K562 (cell line): ENCODE results near the gene MYOG. TPM values are rescaled to one million over a fixed set of nuclear protein-coding genes. Genes with fewer than 3 reads are reported as not detected.

Experiments used
- ATAC-seq: fragments of 200-7000 bp; cut with Tn5 transposase; 3 replicates; pipeline ENCODE4 v1.9.1; 2020; ENCODE audit warnings: moderate library complexity
- BruUV-seq: library from RNA; stranded (reverse); fragments of 400-500 nt; replicated peaks from 2 replicates; lab custom pipeline; 2021; lab: Mats Ljungman, UMichigan
- CTCF ChIA-PET: fragments of 300-600 bp; formaldehyde crosslinking; extraction: SDS; loops from one replicate; lab custom pipeline; 2021; ENCODE audit warnings: low intra/inter-chr PET ratio; lab: Yijun Ruan, JAX
- POLR2A ChIA-PET: fragments of 300-600, 350-650 bp; sonication (Branson Sonifier 250); formaldehyde crosslinking; extraction: SDS; loops from one replicate; lab custom pipeline; 2021; ENCODE audit warnings: antibody characterized with exemption, inconsistent platforms; lab: Yijun Ruan, JAX
- DNase-seq, 4 experiments: peaks; one replicate each; pipeline versions ENCODE4 v3.0.0 to v3.0.0-alpha.2; 2011 to 2018; ENCODE audit warnings: low spot score in 3 of 4, mixed read lengths in 3 of 4; ENCODE audit errors: extremely low read depth in 1 of 4
- FAIRE-seq: peaks from 2 replicates; lab custom pipeline; 2011; peaks lifted over from hg19 to GRCh38; lab: Jason Lieb, UNC
- H2AFZ ChIP-seq: 2 replicates; pipeline ENCODE4 v1.6.0; 2011; ENCODE audit warnings: low read depth, low read length, control low read depth, inconsistent platforms
- H3K27ac ChIP-seq: fragments of 200-600 bp; 3 replicates; pipeline ENCODE4 v1.8.0; 2011; ENCODE audit warnings: low read depth, mild to moderate bottlenecking, control low read depth, inconsistent platforms, low read length, moderate library complexity, mixed read lengths; ENCODE audit errors: extremely low read depth
- H3K27me3 ChIP-seq, 2 experiments: fragments of 300-600 bp in 1 of 2; 2 replicates in 1 of 2; 3 replicates in 1 of 2; pipeline versions ENCODE4 v1.6.0 to v1.8.0; 2011; ENCODE audit warnings: inconsistent platforms in 2 of 2, low read length in 2 of 2, mild to moderate bottlenecking in 1 of 2, mixed read lengths in 1 of 2, moderate library complexity in 1 of 2; ENCODE audit not compliant: control insufficient read depth in 2 of 2, insufficient read depth in 2 of 2
- H3K36me3 ChIP-seq: fragments of 300-600 bp; 3 replicates; pipeline ENCODE4 v1.8.0; 2011; ENCODE audit warnings: mild to moderate bottlenecking, low read length, inconsistent platforms; ENCODE audit not compliant: control insufficient read depth, insufficient read depth
- H3K4me1 ChIP-seq, 2 experiments: fragments of 200-600 bp in 1 of 2; replicated peaks in 1 of 2; 2 replicates in 1 of 2; 3 replicates in 1 of 2; pipeline versions ENCODE4 v1.5.1 to v1.8.0; 2011; ENCODE audit warnings: inconsistent platforms in 2 of 2, low read length in 2 of 2, mild to moderate bottlenecking in 1 of 2, mixed read lengths in 1 of 2, moderate library complexity in 1 of 2; ENCODE audit not compliant: control insufficient read depth in 2 of 2, insufficient read depth in 2 of 2
- H3K4me2 ChIP-seq: 2 replicates; pipeline ENCODE4 v1.6.1; 2011; ENCODE audit warnings: low read length, control low read depth, inconsistent platforms, mixed read lengths; ENCODE audit not compliant: insufficient read depth
- H3K4me3 ChIP-seq: fragments of 200-600 bp; sonication (generic), shearing (Covaris generic); 2 replicates; pipeline ENCODE4 v1.5.1; 2016; ENCODE audit warnings: control low read depth, inconsistent platforms
- H3K79me2 ChIP-seq: fragments of 200-600 bp; 3 replicates; pipeline ENCODE4 v1.8.0; 2011; ENCODE audit warnings: low read length, inconsistent platforms; ENCODE audit not compliant: control insufficient read depth, insufficient read depth
- H3K9ac ChIP-seq, 2 experiments: 2 replicates each; pipeline versions ENCODE4 v1.6.0 to v1.6.1; 2011; ENCODE audit warnings: low read depth in 2 of 2, low read length in 2 of 2, control low read depth in 1 of 2, inconsistent platforms in 1 of 2, mild to moderate bottlenecking in 1 of 2, mixed read lengths in 1 of 2; ENCODE audit not compliant: insufficient read depth in 1 of 2
- H3K9me1 ChIP-seq: one replicate; pipeline ENCODE4 v1.6.0; 2011; ENCODE audit warnings: inconsistent platforms, mild to moderate bottlenecking, low read length, moderate library complexity; ENCODE audit not compliant: control insufficient read depth, insufficient read depth
- H3K9me3 ChIP-seq: replicated peaks from 2 replicates; pipeline ENCODE4 v1.5.1; 2011; ENCODE audit warnings: low read depth, low read length, inconsistent platforms; ENCODE audit not compliant: control insufficient read depth, insufficient read depth
- H4K20me1 ChIP-seq: replicated peaks from 2 replicates; pipeline ENCODE4 v1.6.1; 2011; ENCODE audit warnings: low read length, inconsistent platforms, mixed read lengths; ENCODE audit not compliant: control insufficient read depth, insufficient read depth
- BMI1 ChIP-seq: fragments of 150-350 bp; IDR thresholded peaks from 2 replicates; pipeline ENCODE4 v1.6.1; 2014; ENCODE audit warnings: low read length
- COPS2 ChIP-seq: fragments of 450-650 bp; conservative IDR thresholded peaks from 2 replicates; pipeline ENCODE4 v1.6.1; 2016; ENCODE audit warnings: mild to moderate bottlenecking, moderate library complexity
- GTF2F1 ChIP-seq: IDR thresholded peaks from 2 replicates; pipeline ENCODE4 v1.6.1; 2011; ENCODE audit warnings: low read depth, low read length, improper control_type of control experiment
- JUN ChIP-seq, 2 experiments: sonication (generic) in 1 of 2; formaldehyde crosslinking in 1 of 2; IDR thresholded peaks; 2 replicates each; pipeline versions ENCODE4 v1.6.1 to v1.8.0; 2012 to 2022; ENCODE audit warnings: borderline replicate concordance in 2 of 2, mild to moderate bottlenecking in 2 of 2, improper control_type of control experiment in 1 of 2, low read depth in 1 of 2, low read length in 1 of 2, missing genetic modification reagents in 1 of 2
- LCOR ChIP-seq: sonication (generic); formaldehyde crosslinking; IDR thresholded peaks from 2 replicates; pipeline ENCODE4 v1.8.0; 2022; ENCODE audit warnings: mild to moderate bottlenecking, missing genetic modification reagents
- PHF21A ChIP-seq: fragments of 450-650 bp; IDR thresholded peaks from 2 replicates; pipeline ENCODE4 v1.6.1; 2017; ENCODE audit warnings: low read depth, borderline replicate concordance
- POU5F1 ChIP-seq: fragments of 150-350 bp; IDR thresholded peaks from 2 replicates; pipeline ENCODE4 v1.6.1; 2014; ENCODE audit warnings: borderline replicate concordance, low read length, low read depth, mild to moderate bottlenecking; ENCODE audit not compliant: partially characterized antibody
- PRPF4 ChIP-seq: fragments of 200-400 bp; formaldehyde crosslinking; IDR thresholded peaks from one replicate; pipeline ENCODE4 v1.6.1; 2017; ENCODE audit warnings: low read length, low read depth, mild to moderate bottlenecking; ENCODE audit not compliant: insufficient read depth, poor library complexity, severe bottlenecking
- TAF15 ChIP-seq: fragments of 200-400 bp; formaldehyde crosslinking; IDR thresholded peaks from 2 replicates; pipeline ENCODE4 v1.6.1; 2017; ENCODE audit warnings: mild to moderate bottlenecking, low read depth, low read length, moderate library complexity
- TFAM ChIP-seq: fragments of 250-450 bp; sonication (Bioruptor Pico); conservative IDR thresholded peaks from 2 replicates; pipeline ENCODE4 v1.5.0; 2021; ENCODE audit warnings: mild to moderate bottlenecking, moderate library complexity
- TRIM28 ChIP-seq: fragments of 450-650 bp; IDR thresholded peaks from 2 replicates; pipeline ENCODE4 v1.6.1; 2017
- ZNF165 ChIP-seq: fragments of 250-450 bp; sonication (Bioruptor Pico); IDR thresholded peaks from 2 replicates; pipeline ENCODE4 v1.4.0; 2020; ENCODE audit warnings: borderline replicate concordance
- ZNF57 ChIP-seq: fragments of 450-650 bp; formaldehyde crosslinking; IDR thresholded peaks from 2 replicates; pipeline ENCODE4 v1.4.0; 2020; ENCODE audit warnings: mild to moderate bottlenecking, moderate library complexity
- ZNF76 ChIP-seq: fragments of 250-450 bp; sonication (Bioruptor Pico); IDR thresholded peaks from 2 replicates; pipeline ENCODE4 v1.4.0; 2020; ENCODE audit warnings: mild to moderate bottlenecking, moderate library complexity, borderline replicate concordance
- ZNF764 ChIP-seq: fragments of 250-450 bp; sonication (Bioruptor Pico); IDR thresholded peaks from 2 replicates; pipeline ENCODE4 v1.4.0; 2020; ENCODE audit warnings: low read depth, mild to moderate bottlenecking, moderate library complexity
- WGBS: fragments of 100-300 bp; shearing (Covaris generic); methylation state at CpG from one replicate; pipeline ENCODE4 v1.1.6; 2016; ENCODE audit warnings: low coverage, mixed read lengths; ENCODE audit not compliant: insufficient coverage; ENCODE audit errors: missing lambda C conversion rate; 5-methylcytosine and 5-hydroxymethylcytosine counted together
- in situ Hi-C: fragments of 300-500 bp; cut with MboI; formaldehyde crosslinking; loops from 4 replicates; pipeline ENCODE4 v1.15.0; 2018; ENCODE audit warnings: inconsistent platforms, mixed read lengths
- intact Hi-C: fragments of 100-400 bp; cut with micrococcal nuclease; formaldehyde crosslinking; loops from 2 replicates; pipeline ENCODE4 v1.14.2; 2022
- polyA plus RNA-seq, 8 experiments: library from polyadenylated mRNA; depleted of rRNA in 4 of 8; stranded (reverse) in 5 of 8; unstranded in 3 of 8; fragments of >200 nt; fragmentation: Nextera tagmentation in 2 of 8; fragmentation: Illumina TruSeq in 1 of 8; extraction: Ambion mirVana in 2 of 8; extraction: Trizol in 1 of 8; gene quantifications; 2 replicates each; pipeline versions ENCODE4 v1.2.1 to v1.2.3, GENCODE V29; 2011 to 2014; ENCODE audit warnings: inconsistent platforms in 1 of 8, missing spikeins in 1 of 8
- total RNA-seq, 7 experiments: library from RNA; depleted of rRNA in 6 of 7; stranded (reverse); fragments of >200 nt in 6 of 7; fragmentation: Illumina TruSeq in 2 of 7; extraction: Trizol in 2 of 7; gene quantifications; 2 replicates each; pipeline versions ENCODE4 v1.2.1 to v1.2.3, GENCODE V29; 2011 to 2021; ENCODE audit warnings: low replicate concordance in 1 of 7
- TF ChIP-seq, protein P1 (sequence below): fragments of 150-350 bp; IDR thresholded peaks from 2 replicates; pipeline ENCODE4 v1.6.1; 2014; ENCODE audit warnings: low read depth, mild to moderate bottlenecking, low read length, borderline replicate concordance
- TF ChIP-seq, protein P2 (sequence below): fragments of 250-450 bp; sonication (Bioruptor Pico); IDR thresholded peaks from 2 replicates; pipeline ENCODE4 v1.9.0; 2021; ENCODE audit warnings: mild to moderate bottlenecking, inconsistent platforms

MYOG gene
- total and polyA plus RNA-seq, 9 of the 15 experiments (the other 6 are each of a cell fraction or from before 2014, with no cell fraction given) = not detected

- ATAC-seq (no peak), FAIRE-seq (no peak), DNase-seq (no peak)
- no peak overlapping the region for H3K4me2 ChIP-seq
- no TSS peak for BruUV-seq
- no peak overlapping the region for H2AFZ ChIP-seq
- WGBS = 0% methylated on average over 1 of the region's 1 CpG
- POLR2A ChIA-PET = interaction anchor here (0.7 kb wide), 1 partner anchor 129 kb away, joined by 3 read pairs; no protein-coding TSS in a partner anchor
- CTCF ChIA-PET = no interaction called here
- H3K79me2 ChIP-seq = no peaks in the 10 kb centered on the region
- no peaks in the 10 kb centered on the region for H4K20me1 ChIP-seq
- no peaks in the 10 kb centered on the region for H3K9me1 ChIP-seq
- peaks cover 8 to 20% of the 10 kb centered on the region in 2 experiments; a peak in 4 of 5 replicates for H3K27me3 ChIP-seq
- H3K27ac ChIP-seq = no peak overlapping the region
- no peaks in the 10 kb centered on the region for H3K36me3 ChIP-seq
- in situ Hi-C loops = no loop called here
- H3K4me1 ChIP-seq = no peaks in the 10 kb centered on the region
- H3K9ac ChIP-seq = no peak overlapping the region
- intact Hi-C loops = no loop called here
- H3K9me3 ChIP-seq = no peaks in the 10 kb centered on the region
- H3K4me3 ChIP-seq = no peak overlapping the region
- TF ChIP-seq PHF21A (no peak), LCOR (CRISPR knock-in tag) (no peak), BMI1 (no peak), TFAM (no peak), JUN (IDR thresholded peaks at IDR 0.05; ENCODE audit: borderline replicate concordance, low read depth, low read length) (no peak), JUN (CRISPR knock-in tag; IDR thresholded peaks at IDR 0.05; ENCODE audit: borderline replicate concordance) (no peak), POU5F1 (no peak), ZNF764 (CRISPR knock-in tag) (no peak), TRIM28 (no peak), PRPF4 (no peak), COPS2 (no peak), TAF15 (no peak), ZNF165 (CRISPR knock-in tag) (no peak), GTF2F1 (no peak), ZNF57 (no peak), ZNF76 (no peak)
- TF ChIP-seq, protein P1, sequence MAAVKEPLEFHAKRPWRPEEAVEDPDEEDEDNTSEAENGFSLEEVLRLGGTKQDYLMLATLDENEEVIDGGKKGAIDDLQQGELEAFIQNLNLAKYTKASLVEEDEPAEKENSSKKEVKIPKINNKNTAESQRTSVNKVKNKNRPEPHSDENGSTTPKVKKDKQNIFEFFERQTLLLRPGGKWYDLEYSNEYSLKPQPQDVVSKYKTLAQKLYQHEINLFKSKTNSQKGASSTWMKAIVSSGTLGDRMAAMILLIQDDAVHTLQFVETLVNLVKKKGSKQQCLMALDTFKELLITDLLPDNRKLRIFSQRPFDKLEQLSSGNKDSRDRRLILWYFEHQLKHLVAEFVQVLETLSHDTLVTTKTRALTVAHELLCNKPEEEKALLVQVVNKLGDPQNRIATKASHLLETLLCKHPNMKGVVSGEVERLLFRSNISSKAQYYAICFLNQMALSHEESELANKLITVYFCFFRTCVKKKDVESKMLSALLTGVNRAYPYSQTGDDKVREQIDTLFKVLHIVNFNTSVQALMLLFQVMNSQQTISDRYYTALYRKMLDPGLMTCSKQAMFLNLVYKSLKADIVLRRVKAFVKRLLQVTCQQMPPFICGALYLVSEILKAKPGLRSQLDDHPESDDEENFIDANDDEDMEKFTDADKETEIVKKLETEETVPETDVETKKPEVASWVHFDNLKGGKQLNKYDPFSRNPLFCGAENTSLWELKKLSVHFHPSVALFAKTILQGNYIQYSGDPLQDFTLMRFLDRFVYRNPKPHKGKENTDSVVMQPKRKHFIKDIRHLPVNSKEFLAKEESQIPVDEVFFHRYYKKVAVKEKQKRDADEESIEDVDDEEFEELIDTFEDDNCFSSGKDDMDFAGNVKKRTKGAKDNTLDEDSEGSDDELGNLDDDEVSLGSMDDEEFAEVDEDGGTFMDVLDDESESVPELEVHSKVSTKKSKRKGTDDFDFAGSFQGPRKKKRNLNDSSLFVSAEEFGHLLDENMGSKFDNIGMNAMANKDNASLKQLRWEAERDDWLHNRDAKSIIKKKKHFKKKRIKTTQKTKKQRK = no peak
- TF ChIP-seq, protein P2, sequence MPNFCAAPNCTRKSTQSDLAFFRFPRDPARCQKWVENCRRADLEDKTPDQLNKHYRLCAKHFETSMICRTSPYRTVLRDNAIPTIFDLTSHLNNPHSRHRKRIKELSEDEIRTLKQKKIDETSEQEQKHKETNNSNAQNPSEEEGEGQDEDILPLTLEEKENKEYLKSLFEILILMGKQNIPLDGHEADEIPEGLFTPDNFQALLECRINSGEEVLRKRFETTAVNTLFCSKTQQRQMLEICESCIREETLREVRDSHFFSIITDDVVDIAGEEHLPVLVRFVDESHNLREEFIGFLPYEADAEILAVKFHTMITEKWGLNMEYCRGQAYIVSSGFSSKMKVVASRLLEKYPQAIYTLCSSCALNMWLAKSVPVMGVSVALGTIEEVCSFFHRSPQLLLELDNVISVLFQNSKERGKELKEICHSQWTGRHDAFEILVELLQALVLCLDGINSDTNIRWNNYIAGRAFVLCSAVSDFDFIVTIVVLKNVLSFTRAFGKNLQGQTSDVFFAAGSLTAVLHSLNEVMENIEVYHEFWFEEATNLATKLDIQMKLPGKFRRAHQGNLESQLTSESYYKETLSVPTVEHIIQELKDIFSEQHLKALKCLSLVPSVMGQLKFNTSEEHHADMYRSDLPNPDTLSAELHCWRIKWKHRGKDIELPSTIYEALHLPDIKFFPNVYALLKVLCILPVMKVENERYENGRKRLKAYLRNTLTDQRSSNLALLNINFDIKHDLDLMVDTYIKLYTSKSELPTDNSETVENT (CRISPR knock-in tag) = no peak
Measured at GRCh38 chr1:203093754-203094410, 8.1 kb upstream of the MYOG start.
